Activated CD4-positive, alpha-beta T cell treated with anti-CD3 and anti-CD28 coated beads, Interleukin-2, amount 50 U/mL, for 1 hour (primary cell): Measurements from ENCODE around the gene PRCP.

Experiments
- DNase-seq: peaks from one replicate; pipeline ENCODE4 v3.0.0-alpha.2; 2020

Gene PRCP

DNA sequence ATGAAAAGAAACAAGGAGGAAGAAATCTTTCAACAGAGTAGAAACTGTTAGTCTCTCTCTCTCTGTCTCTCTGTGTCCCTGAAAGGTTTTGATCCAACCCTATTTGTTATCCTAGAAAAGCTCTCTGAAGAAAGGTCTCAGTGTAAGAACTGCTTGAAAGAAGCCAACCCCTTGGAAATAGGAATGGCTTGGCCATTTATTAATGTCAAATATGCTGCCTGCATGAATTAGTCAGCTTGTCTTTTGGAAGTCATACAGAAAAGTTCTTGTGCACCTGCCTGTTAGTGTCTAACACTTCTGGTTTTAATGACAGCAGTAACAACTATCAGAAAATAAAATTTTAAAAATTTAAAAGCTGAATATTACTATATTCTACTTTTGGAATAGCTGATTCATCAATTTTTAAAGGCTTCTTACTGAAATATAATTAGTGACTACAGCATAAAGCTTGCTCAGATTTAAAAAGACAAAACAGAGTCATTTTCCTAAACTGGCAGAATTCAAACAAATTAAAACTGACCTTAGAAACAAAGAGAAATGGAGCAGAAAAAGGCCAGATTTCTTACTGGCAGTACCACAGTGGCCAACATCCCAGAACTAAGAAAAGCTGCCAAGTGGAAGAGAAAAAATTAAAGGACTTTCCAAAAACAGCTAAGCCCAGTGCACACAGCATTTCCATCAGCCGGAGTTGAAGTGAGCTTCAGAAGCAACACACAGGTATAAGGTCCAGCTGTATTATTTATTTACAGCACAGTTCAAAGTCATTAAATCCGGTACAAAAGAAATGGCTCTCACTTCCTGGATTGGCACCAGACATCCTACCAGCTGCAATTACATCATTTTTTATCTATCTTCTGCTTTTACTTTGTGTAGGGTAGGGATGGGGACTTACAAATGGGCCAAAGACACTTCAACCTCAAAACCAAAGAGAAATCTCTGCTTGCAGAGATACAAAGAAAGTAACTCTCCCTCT lies 76.3 kb downstream of the PRCP start:
- no peak for DNase-seq

DNA sequence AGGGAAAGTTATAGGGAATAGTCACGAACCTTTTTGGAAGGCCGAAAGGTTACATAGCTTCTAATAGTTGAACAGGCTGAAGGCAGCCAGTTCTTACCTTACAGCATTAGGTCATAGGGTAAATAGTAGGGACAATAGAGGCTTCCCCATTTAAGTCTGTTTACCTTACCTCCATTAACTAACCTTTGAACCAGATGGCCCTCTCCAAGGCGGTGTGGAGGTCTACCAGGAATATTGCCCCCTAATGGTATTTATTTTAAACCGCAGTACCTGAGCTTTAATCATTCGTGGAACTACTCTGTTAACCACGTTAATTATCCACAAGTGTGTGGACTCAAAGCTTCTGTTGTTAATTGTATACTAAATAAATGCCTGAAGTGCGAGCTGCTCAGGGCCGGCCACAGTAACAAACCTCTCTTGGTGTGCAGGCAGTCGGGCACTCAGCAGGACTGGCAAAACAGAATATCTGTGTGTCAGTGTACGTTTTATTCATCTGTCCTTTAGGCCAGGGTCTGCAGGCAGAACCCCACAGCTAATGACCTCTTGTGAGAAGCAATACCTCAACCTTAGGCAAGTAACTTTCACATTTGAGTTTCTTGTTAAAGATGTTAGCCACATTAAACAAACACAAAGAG lies 81.7 kb downstream of the PRCP start:
- DNase-seq, result no peak

DNA sequence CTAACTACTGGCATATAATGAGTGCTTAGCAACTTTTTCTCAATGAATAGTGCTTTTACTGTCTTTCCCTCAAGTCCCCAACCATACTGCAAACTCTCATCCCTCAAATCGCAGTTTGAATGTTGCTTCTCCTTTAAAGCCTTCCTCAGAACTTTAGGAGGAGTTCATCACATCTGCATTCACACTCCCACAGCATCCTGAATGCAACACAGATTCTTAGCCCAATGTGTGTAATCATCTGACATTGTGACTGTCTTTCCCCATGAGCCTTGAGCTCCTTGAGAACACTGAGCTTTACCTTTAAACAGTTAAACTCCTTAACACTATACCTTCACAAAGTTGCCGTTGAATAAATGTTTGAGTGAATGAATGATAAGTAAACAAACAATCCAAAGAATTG lies 84.8 kb downstream of the PRCP start:
- no peak for DNase-seq

- DNase-seq, result no peak
Measured at GRCh38 chr11:82814379-82814778, 85.9 kb downstream of the PRCP start.

- no peak for DNase-seq
Measured at GRCh38 chr11:82811369-82811768, 88.9 kb downstream of the PRCP start.

- DNase-seq, result no peak
Measured at GRCh38 chr11:82810738-82811137, 89.5 kb downstream of the PRCP start.

GRCh38 chr11:82810326-82810725 lies 89.9 kb downstream of the PRCP start:
- DNase-seq, result no peak

GRCh38 chr11:82807646-82808045 lies 92.6 kb downstream of the PRCP start:
- no peak for DNase-seq

DNA sequence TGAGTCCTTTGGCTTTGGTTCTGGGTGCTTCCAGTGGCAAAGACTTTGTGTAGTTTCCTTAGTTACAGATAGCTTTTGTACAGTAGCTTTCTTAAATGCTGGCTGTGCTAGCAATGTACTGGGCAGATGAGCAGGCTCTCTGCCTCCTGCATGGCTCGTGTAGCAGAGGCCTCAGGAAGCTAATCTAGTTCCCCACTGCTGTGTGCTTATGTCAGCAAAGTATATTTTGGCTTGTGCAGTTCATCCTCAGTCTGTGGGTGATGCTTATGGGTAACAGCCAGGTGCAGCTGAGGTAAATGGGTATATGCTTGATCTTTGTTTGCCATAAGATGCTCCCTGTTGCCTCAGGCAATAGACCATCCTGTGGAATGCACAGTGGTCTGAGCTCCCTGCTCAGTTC lies 97.5 kb downstream of the PRCP start:
- DNase-seq, result no peak

GRCh38 chr11:82796998-82797961 lies 103.0 kb downstream of the PRCP start:
- DNase-seq, result no peak

DNA sequence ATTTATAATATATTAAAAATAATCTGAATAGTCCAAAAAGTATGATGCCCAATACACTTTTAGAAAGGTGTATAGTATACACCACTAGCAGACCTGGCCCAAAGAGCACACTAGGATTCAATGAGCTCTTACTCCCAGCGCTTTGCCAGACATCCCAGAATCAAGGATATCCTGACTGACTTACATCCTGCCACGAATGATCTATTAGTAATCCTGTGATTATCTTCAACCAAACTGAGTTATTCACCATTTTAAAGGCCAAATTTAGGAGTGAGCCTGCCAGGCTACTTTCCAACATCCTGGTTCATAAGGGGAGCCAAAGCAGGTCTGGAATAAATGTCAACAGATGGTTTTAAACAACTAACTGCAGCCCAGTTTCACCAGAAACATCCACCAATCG lies 105.7 kb downstream of the PRCP start:
- no peak for DNase-seq

GRCh38 chr11:82792822-82793569 lies 107.2 kb downstream of the PRCP start:
- no peak for DNase-seq

DNA sequence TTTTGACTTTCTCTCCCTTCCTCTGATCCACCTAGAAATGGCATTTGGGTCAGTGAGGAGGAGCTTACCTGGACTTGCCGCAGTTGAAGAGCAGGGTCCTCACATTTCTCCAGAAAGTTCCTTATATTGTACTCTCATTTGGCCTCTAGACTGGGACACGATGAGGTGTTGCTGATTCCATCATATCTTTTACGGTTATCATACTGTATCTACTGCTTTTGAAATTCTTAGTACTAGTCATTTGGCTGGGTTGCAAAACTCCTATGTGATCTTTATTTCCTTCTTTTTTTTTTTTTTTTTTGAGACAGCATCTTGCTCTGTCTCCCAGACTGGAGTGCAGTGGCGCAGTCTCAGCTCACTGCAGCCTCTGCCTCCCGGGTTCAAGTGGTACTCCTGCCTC lies 107.9 kb downstream of the PRCP start:
- no peak for DNase-seq

DNA sequence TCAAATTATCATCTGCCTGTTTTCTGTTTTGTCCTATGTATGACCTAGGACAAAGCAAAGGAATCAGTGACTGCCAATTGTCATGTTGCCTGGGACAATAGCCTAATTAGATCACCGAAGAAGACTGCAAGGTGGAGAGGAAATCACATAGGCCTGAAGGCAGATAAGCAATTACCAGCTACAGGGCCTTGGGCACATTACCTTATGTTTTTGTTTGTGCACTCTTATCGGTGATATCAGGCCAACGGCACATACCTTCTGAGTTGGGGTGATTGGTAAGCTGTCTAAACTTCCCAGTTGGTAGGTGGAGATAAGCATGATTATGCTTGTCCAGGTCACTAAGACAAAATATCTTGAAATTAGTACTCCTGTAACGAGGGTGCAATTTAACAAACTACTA lies 108.5 kb downstream of the PRCP start:
- DNase-seq, result no peak

DNA sequence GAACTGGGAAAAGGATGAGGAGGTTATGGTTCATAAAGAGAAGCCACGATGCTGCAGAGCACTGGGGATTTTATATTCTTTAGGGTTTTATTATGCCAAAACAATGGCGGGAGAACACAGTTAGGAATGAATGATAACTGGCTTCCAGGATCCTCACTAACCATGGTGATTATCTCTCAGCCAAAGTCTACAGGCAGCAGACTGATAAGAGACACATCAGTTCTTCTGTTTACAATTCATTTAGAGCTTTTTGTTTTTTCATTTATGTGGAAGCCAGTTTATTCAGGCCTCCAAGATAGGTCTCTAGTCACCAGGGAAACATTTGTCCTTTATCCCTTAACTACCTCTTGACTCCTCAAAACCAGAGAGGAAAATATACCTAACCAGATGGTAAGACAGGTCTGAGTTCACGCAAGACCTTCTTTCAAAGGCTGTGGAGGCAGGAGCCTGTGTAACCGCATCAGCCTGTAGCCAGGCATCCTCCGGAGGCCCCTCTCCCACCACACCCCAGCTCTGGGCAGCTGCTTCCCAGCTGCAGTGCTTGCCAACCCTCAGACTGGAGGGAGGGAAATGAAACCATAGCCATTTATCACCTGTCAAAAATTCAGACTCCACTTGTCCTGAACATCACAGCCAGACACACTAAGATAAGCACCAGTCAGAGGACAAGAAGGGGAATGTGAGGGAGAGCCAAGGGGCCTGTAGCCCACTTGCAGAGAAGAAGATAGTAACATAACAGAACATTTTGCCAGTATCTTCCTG lies 109.3 kb downstream of the PRCP start:
- no peak for DNase-seq

GRCh38 chr11:82787981-82788380 lies 112.2 kb downstream of the PRCP start:
- no peak for DNase-seq

GRCh38 chr11:82786836-82787235 lies 113.4 kb downstream of the PRCP start:
- DNase-seq, result no peak

DNA sequence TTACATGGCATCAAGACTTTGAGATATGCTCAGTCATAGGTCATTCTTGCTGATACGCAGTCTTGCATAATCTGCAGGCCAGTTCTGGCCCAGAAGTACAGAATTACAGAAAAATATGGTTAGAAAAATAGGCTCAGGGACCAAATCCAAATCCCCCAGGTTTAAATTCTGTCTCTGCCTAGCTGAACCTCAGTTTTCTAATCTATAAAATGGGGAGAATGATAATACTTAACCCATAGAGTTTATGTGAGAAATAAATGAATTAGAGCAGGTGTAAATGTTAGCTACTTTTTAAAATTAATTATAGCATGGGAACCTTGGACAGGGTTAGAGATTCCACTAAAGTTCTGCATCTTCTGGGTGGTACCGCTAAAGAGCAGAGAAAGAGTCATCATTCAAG lies 114.2 kb downstream of the PRCP start:
- no peak for DNase-seq

GRCh38 chr11:82782825-82783374 lies 117.3 kb downstream of the PRCP start:
- no peak for DNase-seq

- no peak for DNase-seq
Measured at GRCh38 chr11:82778776-82779175, 121.5 kb downstream of the PRCP start.

DNA sequence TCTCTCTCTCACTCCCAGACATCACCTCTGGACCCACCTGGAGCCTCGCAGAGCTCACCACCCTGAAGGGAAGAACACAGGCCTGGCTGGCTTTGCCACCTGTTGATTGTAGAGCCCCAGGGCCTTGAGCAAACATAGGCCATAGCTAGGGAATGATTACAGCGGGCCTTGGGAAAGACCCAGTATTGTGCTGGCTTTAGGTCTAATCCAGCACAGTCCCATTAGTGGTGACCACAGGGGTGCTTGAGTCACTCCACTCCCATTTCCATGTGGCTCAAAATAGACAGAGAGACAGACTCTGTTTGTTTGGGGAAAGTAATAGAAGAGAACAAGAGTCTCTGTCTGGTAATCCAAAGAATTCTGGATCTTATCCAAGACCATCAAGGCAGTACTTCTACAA lies 123.9 kb downstream of the PRCP start:
- DNase-seq, result no peak
